ENCODE measurements around the gene KRTAP5-9. TPM values are rescaled to one million over a fixed set of nuclear protein-coding genes. Genes with fewer than 3 reads are reported as not detected.

Gene KRTAP5-9
- total RNA-seq, 1 donor from 2014 or later, result 0.53 TPM

DNA sequence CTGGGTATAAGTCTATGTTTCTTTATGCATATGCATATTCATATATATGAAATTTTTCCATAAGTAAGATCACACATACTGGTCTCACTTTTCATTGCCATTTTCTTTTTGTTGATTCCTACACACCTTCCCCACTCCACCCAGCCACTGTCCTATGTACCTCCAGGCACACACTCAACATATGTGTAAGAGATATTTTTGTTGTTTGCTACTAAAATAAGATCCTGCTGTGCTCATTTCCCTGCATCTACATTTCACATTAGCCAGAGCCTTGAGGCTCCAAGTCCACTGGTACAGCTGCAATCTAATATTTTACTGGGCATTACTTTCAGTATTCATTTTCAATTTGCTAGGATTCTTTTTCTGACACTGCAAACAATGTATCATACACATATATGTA, 9.0 kb downstream of the KRTAP5-9 start:
- H3K4me3 Mint-ChIP-seq, result no peak overlapping the region
- ATAC-seq (ENCODE audit: low read depth) (no peak), DNase-seq (no peak)
- ChIA-PET POLR2A (no interaction called here), CTCF (no interaction called here)
- H3K27me3 Mint-ChIP-seq, result peaks cover 21% of the 10 kb centered on the region
- TF ChIP-seq, protein P1, sequence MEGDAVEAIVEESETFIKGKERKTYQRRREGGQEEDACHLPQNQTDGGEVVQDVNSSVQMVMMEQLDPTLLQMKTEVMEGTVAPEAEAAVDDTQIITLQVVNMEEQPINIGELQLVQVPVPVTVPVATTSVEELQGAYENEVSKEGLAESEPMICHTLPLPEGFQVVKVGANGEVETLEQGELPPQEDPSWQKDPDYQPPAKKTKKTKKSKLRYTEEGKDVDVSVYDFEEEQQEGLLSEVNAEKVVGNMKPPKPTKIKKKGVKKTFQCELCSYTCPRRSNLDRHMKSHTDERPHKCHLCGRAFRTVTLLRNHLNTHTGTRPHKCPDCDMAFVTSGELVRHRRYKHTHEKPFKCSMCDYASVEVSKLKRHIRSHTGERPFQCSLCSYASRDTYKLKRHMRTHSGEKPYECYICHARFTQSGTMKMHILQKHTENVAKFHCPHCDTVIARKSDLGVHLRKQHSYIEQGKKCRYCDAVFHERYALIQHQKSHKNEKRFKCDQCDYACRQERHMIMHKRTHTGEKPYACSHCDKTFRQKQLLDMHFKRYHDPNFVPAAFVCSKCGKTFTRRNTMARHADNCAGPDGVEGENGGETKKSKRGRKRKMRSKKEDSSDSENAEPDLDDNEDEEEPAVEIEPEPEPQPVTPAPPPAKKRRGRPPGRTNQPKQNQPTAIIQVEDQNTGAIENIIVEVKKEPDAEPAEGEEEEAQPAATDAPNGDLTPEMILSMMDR (IDR thresholded peaks at IDR 0.05), result no peak
- H3K27ac Mint-ChIP-seq, result no peak overlapping the region
- intact Hi-C loops (cut with micrococcal nuclease), result no loop called here
- peaks cover 2% of the 10 kb centered on the region for H3K9me3 Mint-ChIP-seq
- H3K4me1 Mint-ChIP-seq, result no peaks in the 10 kb centered on the region
- no peaks in the 10 kb centered on the region for H3K36me3 Mint-ChIP-seq (ENCODE audit: low read depth)

DNA sequence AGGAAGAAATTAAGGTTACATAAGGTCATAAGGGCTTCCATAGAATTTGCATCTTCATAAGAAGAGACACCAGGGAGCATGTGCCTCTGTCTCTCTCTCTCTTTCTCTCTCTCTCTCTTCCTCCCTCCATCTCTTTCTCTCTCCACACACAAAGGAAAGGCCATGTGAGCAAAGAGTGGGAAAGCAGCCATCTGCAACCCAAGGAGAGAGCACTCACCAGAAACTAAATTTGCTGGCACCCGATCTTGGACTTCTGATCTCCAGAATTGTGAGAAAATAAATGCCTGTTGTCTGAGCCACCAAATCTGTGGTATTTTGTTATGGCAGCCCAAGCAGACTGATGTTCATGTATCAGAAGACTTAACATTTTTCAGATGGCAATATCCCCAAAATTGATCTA, 10.8 kb downstream of the KRTAP5-9 start:
- intact Hi-C loops (cut with micrococcal nuclease), result no loop called here
- ATAC-seq (ENCODE audit: low read depth) (no peak), DNase-seq (no peak)
- ChIA-PET POLR2A (no interaction called here), CTCF (no interaction called here)
- Mint-ChIP-seq H3K36me3 (ENCODE audit: low read depth) (no peaks in the 10 kb centered on the region), H3K27ac (no peak overlapping the region), H3K27me3 (peaks cover 35% of the 10 kb centered on the region), H3K9me3 (peaks cover 2% of the 10 kb centered on the region), H3K4me3 (no peak overlapping the region), H3K4me1 (no peaks in the 10 kb centered on the region)
- TF ChIP-seq, protein P1 (IDR thresholded peaks at IDR 0.05), result no peak

DNA sequence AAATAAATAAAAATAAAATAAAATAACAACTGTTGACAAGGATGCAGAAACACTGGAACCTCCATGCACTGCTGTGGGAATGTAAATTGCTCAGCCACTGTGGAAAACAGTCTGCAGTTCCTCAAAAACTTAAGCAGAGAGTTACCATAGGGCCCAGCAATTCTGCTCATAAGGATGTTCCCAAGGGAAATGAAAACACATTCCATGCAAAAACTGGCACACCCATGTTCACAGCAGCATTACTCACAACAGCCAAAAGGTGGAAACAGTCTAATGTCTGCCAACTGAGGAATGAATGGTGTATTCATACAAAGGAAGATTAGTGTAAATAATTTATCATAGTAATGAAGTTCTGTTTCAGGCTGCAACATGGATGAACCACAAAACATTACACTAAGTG, 13.9 kb downstream of the KRTAP5-9 start:
- TF ChIP-seq, protein P1 (IDR thresholded peaks at IDR 0.05), result no peak
- intact Hi-C loops (cut with micrococcal nuclease), result loop anchor here (5.0 kb wide), 1 partner anchor 745 kb away; no protein-coding TSS in a partner anchor
- CTCF ChIA-PET, result no interaction called here

DNA sequence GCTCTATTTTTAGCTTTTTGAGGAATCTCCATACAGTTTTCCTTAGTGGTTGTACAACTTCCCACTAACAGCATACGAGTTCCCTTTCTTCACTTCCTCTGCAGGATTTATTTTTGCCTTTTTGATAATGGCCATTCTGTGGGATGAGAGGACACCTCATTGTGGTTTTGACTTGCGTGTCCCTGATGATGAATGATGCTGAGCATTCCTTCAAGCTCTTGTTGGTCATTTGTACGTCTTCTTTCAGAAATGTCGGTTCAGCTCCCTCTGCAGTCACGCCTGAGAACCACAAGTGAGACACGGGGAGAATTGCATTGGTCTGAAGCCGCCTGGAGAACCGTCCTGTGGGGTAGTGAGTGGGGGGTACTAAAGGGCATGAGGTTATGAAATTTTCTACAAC, 15.2 kb downstream of the KRTAP5-9 start:
- CTCF ChIA-PET, result no interaction called here

More for the DNA sequence above, 13.9 kb downstream of the KRTAP5-9 start:
- H3K9me3 Mint-ChIP-seq, result peaks cover 2% of the 10 kb centered on the region
- H3K4me1 Mint-ChIP-seq, result no peaks in the 10 kb centered on the region
- DNase-seq (no peak), ATAC-seq (ENCODE audit: low read depth) (no peak)
- no peak overlapping the region for H3K4me3 Mint-ChIP-seq
- H3K27ac Mint-ChIP-seq, result no peak overlapping the region
- H3K27me3 Mint-ChIP-seq, result peaks cover 45% of the 10 kb centered on the region
- POLR2A ChIA-PET, result no interaction called here
- H3K36me3 Mint-ChIP-seq (ENCODE audit: low read depth), result no peaks in the 10 kb centered on the region

DNA sequence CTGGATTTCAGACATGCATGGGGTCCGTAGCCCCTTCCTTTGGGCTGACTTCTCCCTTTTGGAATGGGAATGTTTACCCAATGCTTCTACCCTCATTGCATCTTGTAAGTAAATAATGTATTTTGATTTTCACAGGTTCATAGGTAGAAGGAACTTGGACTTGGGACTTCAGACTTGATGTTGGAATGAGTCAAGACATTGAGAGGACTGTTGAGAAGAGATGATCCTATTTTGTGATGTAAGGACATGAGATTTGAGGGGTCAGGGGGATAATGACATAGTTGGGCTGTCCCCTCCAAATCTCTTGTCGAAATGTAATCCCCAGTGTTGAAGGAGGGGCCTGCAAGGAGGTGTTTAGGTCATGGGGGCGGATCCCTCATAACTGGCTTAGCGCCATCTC, 16.2 kb downstream of the KRTAP5-9 start:
- peaks cover 38% of the 10 kb centered on the region for H3K27me3 Mint-ChIP-seq
- CTCF ChIA-PET, result no interaction called here

More for the DNA sequence above, 15.2 kb downstream of the KRTAP5-9 start:
- DNase-seq (no peak), ATAC-seq (ENCODE audit: low read depth) (no peak)
- TF ChIP-seq, protein P1 (IDR thresholded peaks at IDR 0.05), result no peak
- peaks cover 42% of the 10 kb centered on the region for H3K27me3 Mint-ChIP-seq
- no peak overlapping the region for H3K4me3 Mint-ChIP-seq
- POLR2A ChIA-PET, result no interaction called here
- peaks cover 2% of the 10 kb centered on the region for H3K9me3 Mint-ChIP-seq
- intact Hi-C loops (cut with micrococcal nuclease), result loop anchor here (5.0 kb wide), 1 partner anchor 746 kb away; no protein-coding TSS in a partner anchor
- no peaks in the 10 kb centered on the region for H3K4me1 Mint-ChIP-seq
- H3K36me3 Mint-ChIP-seq (ENCODE audit: low read depth), result no peaks in the 10 kb centered on the region
- H3K27ac Mint-ChIP-seq, result no peak overlapping the region

More for the DNA sequence above, 16.2 kb downstream of the KRTAP5-9 start:
- H3K4me1 Mint-ChIP-seq, result no peaks in the 10 kb centered on the region
- no peak overlapping the region for H3K4me3 Mint-ChIP-seq
- TF ChIP-seq, protein P1 (IDR thresholded peaks at IDR 0.05), result no peak
- peaks cover 2% of the 10 kb centered on the region for H3K9me3 Mint-ChIP-seq
- H3K36me3 Mint-ChIP-seq (ENCODE audit: low read depth), result no peaks in the 10 kb centered on the region
- intact Hi-C loops (cut with micrococcal nuclease), result loop anchor here (5.0 kb wide), 1 partner anchor 747 kb away; no protein-coding TSS in a partner anchor
- DNase-seq (no peak), ATAC-seq (ENCODE audit: low read depth) (no peak)
- H3K27ac Mint-ChIP-seq, result no peak overlapping the region
- POLR2A ChIA-PET, result interaction anchor here (0.6 kb wide), 1 partner anchor 1532 kb away, joined by 3 read pairs; no protein-coding TSS in a partner anchor
